Endothelial cell of umbilical vein (primary cell): ENCODE results near the gene PSMB7. TPM values are rescaled to one million over a fixed set of nuclear protein-coding genes. Genes with fewer than 3 reads are reported as not detected.

Experiments
- BruUV-seq: library from RNA; stranded (reverse); fragments of 400-500 nt; replicated peaks from 2 replicates; lab custom pipeline; 2021; lab: Mats Ljungman, UMichigan
- CTCF ChIA-PET: fragments of 300-600, 350-600 bp; sonication (Branson Sonifier 250); formaldehyde crosslinking; loops from one replicate; lab custom pipeline; 2021; ENCODE audit warnings: antibody characterized with exemption, inconsistent platforms; lab: Charles Lee
- POLR2A ChIA-PET: fragments of 300-600, 350-600 bp; sonication (Branson Sonifier 250); formaldehyde crosslinking; loops from one replicate; lab custom pipeline; 2021; ENCODE audit warnings: antibody characterized with exemption, inconsistent platforms; lab: Charles Lee
- DNase-seq: peaks from one replicate; pipeline ENCODE4 v3.0.0-alpha.2; 2011; ENCODE audit warnings: low read depth, low spot score
- FAIRE-seq: peaks from 2 replicates; lab custom pipeline; 2011; peaks lifted over from hg19 to GRCh38; lab: Jason Lieb, UNC
- H2AFZ ChIP-seq: 2 replicates; pipeline ENCODE4 v1.6.0; 2012; ENCODE audit warnings: low read depth, low read length, control low read depth, inconsistent platforms
- H3K27ac ChIP-seq: 2 replicates; pipeline ENCODE4 v1.5.1; 2011; ENCODE audit warnings: low read depth, mild to moderate bottlenecking, control low read depth, low read length, moderate library complexity; ENCODE audit not compliant: insufficient read depth
- H3K27me3 ChIP-seq, 2 experiments: 2 replicates each; pipeline versions ENCODE4 v1.6.0 to v1.6.1; 2011; ENCODE audit warnings: low read length in 2 of 2, mixed read lengths in 1 of 2; ENCODE audit not compliant: control insufficient read depth in 2 of 2, insufficient read depth in 2 of 2
- H3K36me3 ChIP-seq, 2 experiments: 2 replicates in 1 of 2; 3 replicates in 1 of 2; pipeline ENCODE4 v1.5.1; 2011; ENCODE audit warnings: low read length in 2 of 2, mild to moderate bottlenecking in 1 of 2, moderate library complexity in 1 of 2; ENCODE audit not compliant: control insufficient read depth in 2 of 2, insufficient read depth in 2 of 2; ENCODE audit errors: extremely low read depth in 1 of 2
- H3K4me1 ChIP-seq: 3 replicates; pipeline ENCODE4 v1.5.1; 2011; ENCODE audit warnings: mild to moderate bottlenecking, low read length; ENCODE audit not compliant: control insufficient read depth, insufficient read depth; ENCODE audit errors: extremely low read depth
- H3K4me2 ChIP-seq: 2 replicates; pipeline ENCODE4 v1.6.1; 2011; ENCODE audit warnings: low read length, control low read depth, mixed read lengths; ENCODE audit not compliant: insufficient read depth
- H3K4me3 ChIP-seq, 3 experiments: fragments of 200-600 bp in 1 of 3; sonication (generic), shearing (Covaris generic) in 1 of 3; replicated peaks in 1 of 3; 2 replicates each; pipeline ENCODE4 v1.5.1; 2011 to 2016; ENCODE audit warnings: control low read depth in 3 of 3, low read length in 3 of 3, mild to moderate bottlenecking in 2 of 3, inconsistent platforms in 1 of 3, low read depth in 1 of 3, moderate library complexity in 1 of 3; ENCODE audit not compliant: insufficient read depth in 1 of 3
- H3K79me2 ChIP-seq: 2 replicates; pipeline ENCODE4 v1.6.0; 2012; ENCODE audit warnings: low read length, inconsistent platforms; ENCODE audit not compliant: control insufficient read depth, insufficient read depth
- H3K9ac ChIP-seq: replicated peaks from 2 replicates; pipeline ENCODE3; 2011; ENCODE audit warnings: low read length, control low read depth; ENCODE audit not compliant: insufficient read depth; ENCODE audit errors: extremely low read depth
- H3K9me1 ChIP-seq: replicated peaks from 3 replicates; pipeline ENCODE4 v1.6.0; 2011; ENCODE audit warnings: mild to moderate bottlenecking, low read length; ENCODE audit not compliant: control insufficient read depth, insufficient read depth; ENCODE audit errors: extremely low read depth
- H3K9me3 ChIP-seq: replicated peaks from 2 replicates; pipeline ENCODE4 v1.5.1; 2012; ENCODE audit warnings: low read length, inconsistent platforms; ENCODE audit not compliant: control insufficient read depth, insufficient read depth
- H4K20me1 ChIP-seq: replicated peaks from 2 replicates; pipeline ENCODE3; 2011; ENCODE audit warnings: mild to moderate bottlenecking, low read length; ENCODE audit not compliant: control insufficient read depth, insufficient read depth; ENCODE audit errors: extremely low read depth
- CTCF ChIP-seq, 2 donors: IDR thresholded peaks; 1 replicate in 1 of 2; 2 replicates in 1 of 2; pipeline ENCODE4 v1.5.1; 2011; ENCODE audit warnings: low read length in 2 of 2, mild to moderate bottlenecking in 2 of 2, moderate library complexity in 2 of 2, control low read depth in 1 of 2, inconsistent platforms in 1 of 2, low read depth in 1 of 2; ENCODE audit not compliant: insufficient read depth in 1 of 2; ENCODE audit errors: extremely low read depth in 1 of 2
- EZH2 ChIP-seq: IDR thresholded peaks from 2 replicates; pipeline ENCODE4 v1.6.1; 2012; ENCODE audit warnings: borderline replicate concordance, low read depth, mild to moderate bottlenecking, moderate library complexity, low read length, inconsistent platforms; ENCODE audit not compliant: severe bottlenecking
- FOS ChIP-seq: IDR thresholded peaks from 2 replicates; pipeline ENCODE4 v1.6.1; 2011; ENCODE audit warnings: mild to moderate bottlenecking, low read length, moderate library complexity, borderline replicate concordance; ENCODE audit not compliant: insufficient read depth
- GATA2 ChIP-seq: IDR thresholded peaks from 2 replicates; pipeline ENCODE4 v1.7.0; 2011; ENCODE audit warnings: low read depth, mild to moderate bottlenecking, moderate library complexity, mixed read lengths, low read length; ENCODE audit not compliant: insufficient read length, insufficient read depth
- JUN ChIP-seq: IDR thresholded peaks from 2 replicates; pipeline ENCODE4 v1.6.1; 2011; ENCODE audit warnings: borderline replicate concordance, low read depth; ENCODE audit not compliant: insufficient read length, insufficient read depth
- MAX ChIP-seq: IDR thresholded peaks from 2 replicates; pipeline ENCODE4 v1.6.1; 2011; ENCODE audit not compliant: insufficient read depth, insufficient read length
- MYC ChIP-seq: IDR thresholded peaks from one replicate; pipeline ENCODE4 v1.6.1; 2011; ENCODE audit warnings: mild to moderate bottlenecking, low read depth, low read length
- POLR2A ChIP-seq: IDR thresholded peaks from 2 replicates; pipeline ENCODE4 v1.6.1; 2012; ENCODE audit warnings: low read depth, mild to moderate bottlenecking, control low read depth, low read length
- POLR2AphosphoS5 ChIP-seq: IDR thresholded peaks from 2 replicates; pipeline ENCODE4 v1.6.1; 2012; ENCODE audit warnings: low read depth, mild to moderate bottlenecking, control low read depth, low read length, moderate library complexity; ENCODE audit not compliant: insufficient read depth
- dilution Hi-C: fragments of 300-500 bp; cut with MboI; formaldehyde crosslinking; loops from one replicate; pipeline ENCODE4 v1.15.0; 2019; ENCODE audit warnings: low sequenced_read_pairs; ENCODE audit not compliant: extremely low pct_ligation_motif_present
- intact Hi-C: fragments of 100-400 bp; cut with micrococcal nuclease; formaldehyde crosslinking; loops from one replicate; pipeline ENCODE4 v1.10.0; 2022
- polyA plus RNA-seq, 4 experiments: library from polyadenylated mRNA; depleted of rRNA in 3 of 4; stranded (reverse) in 3 of 4; unstranded in 1 of 4; fragments of >200 nt; gene quantifications; 2 replicates each; pipeline versions ENCODE4 v1.2.1 to v1.2.3, GENCODE V29; 2011 to 2012; ENCODE audit warnings: missing spikeins in 1 of 4
- total RNA-seq: library from RNA; stranded (reverse); gene quantifications from 2 replicates; pipeline ENCODE4 v1.2.3, GENCODE V29; 2021

Gene PSMB7
- total and polyA plus RNA-seq, 2 donors (not counting 3 experiments of a cell fraction or from before 2014, with no cell fraction given), result 227 to 366 TPM

DNA sequence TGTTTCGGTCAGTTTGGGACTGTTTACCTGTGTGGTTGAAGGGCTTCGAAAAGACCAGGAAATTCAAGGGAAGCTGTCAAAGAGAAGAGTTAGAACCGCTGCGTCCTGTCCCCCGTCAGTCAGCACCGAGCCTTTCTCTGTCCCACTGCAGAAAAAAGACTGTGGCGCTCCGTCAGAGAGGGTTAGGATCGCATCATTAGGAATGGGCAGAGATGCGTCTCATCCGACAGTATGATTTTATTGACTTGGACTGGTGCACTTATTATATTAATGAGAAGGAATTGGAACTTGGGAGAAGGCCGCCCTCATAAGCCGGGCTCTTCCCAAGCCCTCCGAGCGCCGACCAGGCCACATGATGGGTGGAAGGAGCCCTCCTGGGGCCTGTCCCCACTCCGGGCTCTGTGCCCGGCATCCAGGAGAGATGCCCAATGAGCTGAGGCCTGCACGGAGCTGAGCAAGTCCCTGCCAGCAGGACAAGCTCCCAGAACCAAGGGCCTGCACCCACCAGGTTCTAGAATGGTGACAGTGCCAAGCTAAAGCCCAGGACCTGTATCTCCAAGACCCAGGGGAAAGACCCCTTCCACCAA, 85.9 kb downstream of the PSMB7 start:
- ChIA-PET POLR2A (no interaction called here), CTCF (no interaction called here)
- DNase-seq, result no peak
- no peak overlapping the region for H3K27ac ChIP-seq
- H2AFZ ChIP-seq, result no peak overlapping the region
- TF ChIP-seq CTCF (IDR thresholded peaks at IDR 0.05; ENCODE audit: extremely low read depth in 1 of 2, insufficient read depth in 1 of 2, low read depth in 1 of 2, low read length in 2 of 2) (no peak), POLR2AphosphoS5 (no peak), MAX (no peak), FOS (no peak), MYC (no peak), GATA2 (no peak), EZH2 (no peak), POLR2A (no peak), JUN (no peak)
- H3K27me3 ChIP-seq, result no peaks in the 10 kb centered on the region
- H3K4me3 ChIP-seq, result no peak overlapping the region
- H3K9ac ChIP-seq, result no peak overlapping the region
- no peak overlapping the region for H3K4me2 ChIP-seq
- H3K79me2 ChIP-seq, result no peaks in the 10 kb centered on the region
- H3K36me3 ChIP-seq, result peaks cover 4 to 52% of the 10 kb centered on the region in 2 experiments
- BruUV-seq, result no TSS peak
- H4K20me1 ChIP-seq, result no peaks in the 10 kb centered on the region
- dilution Hi-C loops (no loop called here), intact Hi-C loops (loop anchor here (10.0 kb wide), 1 partner anchor 924 kb away; no protein-coding TSS in a partner anchor)
- FAIRE-seq, result no peak
- H3K4me1 ChIP-seq, result no peaks in the 10 kb centered on the region
- no peaks in the 10 kb centered on the region for H3K9me3 ChIP-seq
- no peaks in the 10 kb centered on the region for H3K9me1 ChIP-seq
